OCI-LY7 (cell line): ENCODE measurements around the gene P3H2. TPM values are rescaled to one million over a fixed set of nuclear protein-coding genes. Genes with fewer than 3 reads are reported as not detected.
"Not testable (repeated sequence)": the region's sequence is repeated elsewhere in the genome, so short reads cannot be mapped to it uniquely, and the experiment has no call there.

Experiments
- BruUV-seq: library from RNA; stranded (reverse); fragments of 400-500 nt; replicated peaks from 2 replicates; lab custom pipeline; 2021; lab: Mats Ljungman, UMichigan
- CTCF ChIA-PET: fragments of 300-600 bp; sonication (Branson Sonifier 250); formaldehyde crosslinking; loops from one replicate; lab custom pipeline; 2022; ENCODE audit warnings: antibody characterized with exemption; ENCODE audit not compliant: unreplicated experiment; lab: Charles Lee
- POLR2A ChIA-PET: fragments of 300-600 bp; sonication (Branson Sonifier 250); formaldehyde crosslinking; loops from one replicate; lab custom pipeline; 2022; ENCODE audit warnings: antibody characterized with exemption; lab: Charles Lee
- DNase-seq: peaks from one replicate; pipeline ENCODE4 v3.0.0-alpha.2; 2015; ENCODE audit warnings: low spot score
- H2AFZ ChIP-seq: fragments of 200-600 bp; sonication (generic), shearing (Covaris generic); 2 replicates; pipeline ENCODE4 v1.6.1; 2014; ENCODE audit warnings: mild to moderate bottlenecking, antibody characterized with exemption, low read length, moderate library complexity
- H3K27ac ChIP-seq: fragments of 200-600 bp; sonication (generic); 2 replicates; pipeline ENCODE4 v1.5.1; 2014; ENCODE audit warnings: mixed run types, low read depth, mild to moderate bottlenecking, moderate library complexity, low read length, inconsistent platforms; ENCODE audit not compliant: poor library complexity, severe bottlenecking
- H3K36me3 ChIP-seq: fragments of 200-600 bp; sonication (generic); 2 replicates; pipeline ENCODE4 v1.6.1; 2014; ENCODE audit warnings: mild to moderate bottlenecking, antibody characterized with exemption, low read length, moderate library complexity, mixed read lengths; ENCODE audit not compliant: insufficient read depth
- H3K4me1 ChIP-seq: fragments of 200-600 bp; sonication (generic); 2 replicates; pipeline ENCODE4 v1.5.1; 2014; ENCODE audit warnings: mild to moderate bottlenecking, low read length; ENCODE audit not compliant: insufficient read depth, poor library complexity, severe bottlenecking
- H3K4me2 ChIP-seq: fragments of 200-600 bp; sonication (generic); 2 replicates; pipeline ENCODE4 v1.6.1; 2014; ENCODE audit warnings: mild to moderate bottlenecking, low read length
- H3K4me3 ChIP-seq: fragments of 200-600 bp; sonication (generic); 2 replicates; pipeline ENCODE4 v1.5.1; 2014; ENCODE audit warnings: mild to moderate bottlenecking, low read depth, low read length; ENCODE audit not compliant: poor library complexity, severe bottlenecking
- H3K79me2 ChIP-seq: fragments of 200-600 bp; sonication (generic); 2 replicates; pipeline ENCODE4 v1.6.1; 2016; ENCODE audit warnings: low read depth, mild to moderate bottlenecking, low read length, moderate library complexity, mixed read lengths; ENCODE audit not compliant: insufficient read depth
- H3K9me2 ChIP-seq: fragments of 200-600 bp; sonication (generic); 2 replicates; pipeline ENCODE4 v1.6.1; 2016; ENCODE audit warnings: mild to moderate bottlenecking, low read length, mixed read lengths; ENCODE audit not compliant: insufficient read depth
- H3K9me3 ChIP-seq: fragments of 200-600 bp; sonication (generic); 2 replicates; pipeline ENCODE4 v1.6.1; 2014; ENCODE audit warnings: mild to moderate bottlenecking, mixed run types, low read length, mixed read lengths
- H4K20me1 ChIP-seq: fragments of 200-600 bp; sonication (generic); 2 replicates; pipeline ENCODE4 v1.6.1; 2014; ENCODE audit warnings: mild to moderate bottlenecking, antibody characterized with exemption, low read length, moderate library complexity, mixed read lengths; ENCODE audit not compliant: insufficient read depth
- EZH2phosphoT487 ChIP-seq: fragments of 200-600 bp; sonication (generic); IDR thresholded peaks from 2 replicates; pipeline ENCODE4 v1.6.1; 2018; ENCODE audit warnings: low read depth, borderline replicate concordance, mild to moderate bottlenecking, mixed run types, antibody characterized with exemption, low read length, moderate library complexity, mixed read lengths
- intact Hi-C: fragments of 100-400 bp; cut with micrococcal nuclease; formaldehyde crosslinking; loops from one replicate; pipeline ENCODE4 v1.10.0; 2022; ENCODE audit not compliant: unreplicated experiment
- total RNA-seq, 2 experiments: library from RNA; depleted of rRNA in 1 of 2; stranded (reverse); fragments of >200 nt in 1 of 2; shearing (Covaris generic) in 1 of 2; gene quantifications; 2 replicates each; pipeline ENCODE4 v1.2.3, GENCODE V29; 2014 to 2022
- TF ChIP-seq, protein P1 (sequence below): fragments of 200-600 bp; sonication (generic); conservative IDR thresholded peaks from 2 replicates; pipeline ENCODE4 v1.5.1; 2014; ENCODE audit warnings: mild to moderate bottlenecking, antibody characterized with exemption, low read length, moderate library complexity, mixed read lengths

Gene P3H2
- total RNA-seq, 2 experiments from 2014 or later: not detected

DNA sequence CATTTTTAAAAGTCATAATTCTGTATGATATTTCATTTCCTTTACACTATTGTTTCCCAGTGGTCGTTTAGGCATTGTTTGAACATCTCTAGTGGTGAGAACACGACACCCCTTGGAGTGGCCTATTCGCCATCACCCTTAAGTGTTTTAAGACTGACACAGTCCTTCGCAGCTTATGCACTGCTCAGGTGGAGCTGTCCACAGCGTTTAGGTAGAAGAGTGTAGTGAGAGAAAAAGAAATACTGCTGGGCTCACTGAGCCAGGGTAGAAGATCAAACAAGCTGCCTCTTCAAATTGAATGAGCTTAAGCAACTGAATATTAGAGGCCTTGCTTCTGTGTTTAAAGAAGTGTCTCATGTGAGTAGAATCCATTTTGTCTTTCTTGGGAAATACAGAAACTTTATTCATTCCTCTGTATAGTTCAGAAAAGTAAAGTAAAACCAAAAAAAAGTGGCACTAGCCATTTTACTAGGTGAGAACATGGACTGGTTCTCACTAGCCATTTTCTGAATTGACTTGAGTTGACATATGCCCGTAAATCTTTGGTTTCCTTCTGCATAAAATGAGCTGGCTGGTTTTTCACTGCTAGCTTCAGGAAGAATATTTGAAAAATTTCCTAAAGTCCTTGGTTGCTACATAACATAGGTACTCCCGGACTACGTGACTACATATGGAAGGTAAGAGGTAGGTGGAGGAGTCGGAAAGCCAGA is 155.9 kb downstream of the P3H2 start:
- no peak for DNase-seq
- Histone ChIP-seq H3K4me1 (no peaks in the 10 kb centered on the region), H3K9me3 (no peaks in the 10 kb centered on the region), H2AFZ (no peak overlapping the region), H3K9me2 (no peaks in the 10 kb centered on the region), H3K4me2 (no peak overlapping the region), H3K27ac (no peak overlapping the region), H4K20me1 (no peaks in the 10 kb centered on the region), H3K4me3 (no peak overlapping the region), H3K79me2 (no peaks in the 10 kb centered on the region), H3K36me3 (no peaks in the 10 kb centered on the region)
- CTCF ChIA-PET: no interaction called here
- TF ChIP-seq, protein P1, sequence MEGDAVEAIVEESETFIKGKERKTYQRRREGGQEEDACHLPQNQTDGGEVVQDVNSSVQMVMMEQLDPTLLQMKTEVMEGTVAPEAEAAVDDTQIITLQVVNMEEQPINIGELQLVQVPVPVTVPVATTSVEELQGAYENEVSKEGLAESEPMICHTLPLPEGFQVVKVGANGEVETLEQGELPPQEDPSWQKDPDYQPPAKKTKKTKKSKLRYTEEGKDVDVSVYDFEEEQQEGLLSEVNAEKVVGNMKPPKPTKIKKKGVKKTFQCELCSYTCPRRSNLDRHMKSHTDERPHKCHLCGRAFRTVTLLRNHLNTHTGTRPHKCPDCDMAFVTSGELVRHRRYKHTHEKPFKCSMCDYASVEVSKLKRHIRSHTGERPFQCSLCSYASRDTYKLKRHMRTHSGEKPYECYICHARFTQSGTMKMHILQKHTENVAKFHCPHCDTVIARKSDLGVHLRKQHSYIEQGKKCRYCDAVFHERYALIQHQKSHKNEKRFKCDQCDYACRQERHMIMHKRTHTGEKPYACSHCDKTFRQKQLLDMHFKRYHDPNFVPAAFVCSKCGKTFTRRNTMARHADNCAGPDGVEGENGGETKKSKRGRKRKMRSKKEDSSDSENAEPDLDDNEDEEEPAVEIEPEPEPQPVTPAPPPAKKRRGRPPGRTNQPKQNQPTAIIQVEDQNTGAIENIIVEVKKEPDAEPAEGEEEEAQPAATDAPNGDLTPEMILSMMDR: no peak
- no TSS peak for BruUV-seq
- intact Hi-C loops: loop anchor here (5.0 kb wide), 1 partner anchor 733 kb away; no protein-coding TSS in a partner anchor
- POLR2A ChIA-PET: interaction anchor here (0.6 kb wide), 1 partner anchor 1207 kb away, joined by 3 read pairs; no protein-coding TSS in a partner anchor

DNA sequence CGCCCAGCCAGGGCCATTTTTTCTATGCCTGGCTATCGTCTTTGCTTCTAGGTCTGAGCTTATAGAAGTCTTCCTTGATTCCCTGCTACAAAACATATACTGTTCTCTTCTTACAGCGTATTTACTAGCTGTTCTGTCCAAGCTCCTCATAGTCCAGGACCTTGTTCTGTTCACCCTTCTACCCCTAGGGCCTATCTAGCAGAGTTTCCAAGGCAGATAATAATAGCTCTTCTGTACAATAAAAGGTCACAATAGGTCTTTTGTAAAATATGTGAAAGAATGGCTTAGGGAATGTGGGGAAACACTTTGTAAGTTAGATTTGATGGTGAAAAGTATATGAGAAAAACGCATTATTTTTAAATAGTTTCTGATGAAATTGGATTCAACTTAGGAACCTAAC is 158.2 kb downstream of the P3H2 start:
- H3K9me2 ChIP-seq: no peaks in the 10 kb centered on the region
- no TSS peak for BruUV-seq
- CTCF ChIA-PET: no interaction called here
- H3K4me1 ChIP-seq: no peaks in the 10 kb centered on the region
- no peaks in the 10 kb centered on the region for H4K20me1 ChIP-seq
- no peaks in the 10 kb centered on the region for H3K36me3 ChIP-seq
- H3K4me3 ChIP-seq: no peak overlapping the region
- DNase-seq: no peak
- no peaks in the 10 kb centered on the region for H3K9me3 ChIP-seq
- intact Hi-C loops: loop anchor here (5.0 kb wide), 1 partner anchor 735 kb away; no protein-coding TSS in a partner anchor
- no peak overlapping the region for H2AFZ ChIP-seq
- POLR2A ChIA-PET: interaction anchor here (1.0 to 1.4 kb wide), 2 partner anchors 15 to 245 kb away, joined by 3 read pairs; no protein-coding TSS in a partner anchor
- TF ChIP-seq, protein P1: no peak
- H3K79me2 ChIP-seq: no peaks in the 10 kb centered on the region
- H3K27ac ChIP-seq: no peak overlapping the region
- no peak overlapping the region for H3K4me2 ChIP-seq

DNA sequence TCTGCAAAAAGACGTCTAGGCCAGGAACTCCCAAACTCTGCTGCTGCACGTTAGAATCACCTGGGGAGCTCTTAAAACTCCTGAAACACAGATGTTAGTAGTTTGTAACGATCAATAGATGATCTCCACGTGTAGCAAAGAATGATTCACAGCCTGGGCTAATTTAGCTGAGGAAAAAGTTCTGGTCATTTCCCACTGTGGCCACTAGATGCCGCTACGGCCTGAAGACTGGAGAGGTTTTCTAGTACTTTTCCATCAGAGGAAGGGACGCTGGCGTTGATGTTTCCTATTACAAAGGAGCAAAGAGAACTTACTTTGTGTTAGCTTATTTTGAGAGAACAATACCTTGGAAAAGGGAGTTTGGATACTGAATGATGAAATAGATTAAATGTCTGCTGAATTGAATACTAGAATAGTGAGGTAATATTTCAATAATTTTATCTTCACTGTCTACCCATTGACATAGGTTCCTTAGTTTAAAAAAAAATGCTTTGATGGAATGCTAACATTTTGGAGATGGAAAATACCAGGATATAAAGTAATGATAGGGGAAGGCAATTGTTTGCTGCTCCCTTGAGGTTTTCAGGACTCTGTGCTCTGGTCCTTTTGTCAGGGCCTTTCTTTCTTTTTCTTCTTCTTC is 159.1 kb downstream of the P3H2 start:
- ChIA-PET CTCF (interaction anchor here (0.6 kb wide), 2 partner anchors 93 to 274 kb away, joined by 3 to 4 read pairs; no protein-coding TSS in a partner anchor), POLR2A (interaction anchor here (0.6 to 1.2 kb wide), 5 partner anchors 10 to 703 kb away, joined by 3 read pairs; no protein-coding TSS in a partner anchor)
- Histone ChIP-seq H3K27ac (no peak overlapping the region), H3K4me1 (no peaks in the 10 kb centered on the region), H3K9me3 (no peaks in the 10 kb centered on the region), H4K20me1 (no peaks in the 10 kb centered on the region), H3K79me2 (no peaks in the 10 kb centered on the region), H2AFZ (no peak overlapping the region), H3K9me2 (no peaks in the 10 kb centered on the region), H3K36me3 (no peaks in the 10 kb centered on the region), H3K4me3 (no peak overlapping the region), H3K4me2 (no peak overlapping the region)
- intact Hi-C loops: loop anchor here (2.0 to 5.0 kb wide), 2 partner anchors 241 to 736 kb away; no protein-coding TSS in a partner anchor
- no TSS peak for BruUV-seq
- peak; percentile 60 for DNase-seq
- no peak for TF ChIP-seq EZH2phosphoT487
- TF ChIP-seq, protein P1: peak; percentile 94

DNA sequence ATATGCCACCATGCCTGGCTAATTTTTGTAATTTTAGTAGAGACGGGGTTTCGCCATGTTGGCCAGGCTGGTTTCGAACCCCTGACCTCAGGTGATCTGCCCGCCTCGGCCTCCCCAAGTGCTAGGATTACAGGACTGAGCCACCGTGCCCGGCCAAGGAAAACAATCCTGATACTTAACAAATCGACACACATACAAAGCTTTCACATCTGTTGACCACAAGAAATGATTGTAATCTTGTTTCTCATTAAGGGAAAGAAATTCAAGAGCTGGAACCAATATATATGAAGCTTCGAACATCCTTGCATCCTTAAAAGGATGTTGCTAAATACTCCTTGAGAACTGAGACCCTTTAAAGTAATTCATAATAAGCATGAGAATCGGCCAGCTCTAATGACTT is 159.6 kb downstream of the P3H2 start:
- H3K4me1 ChIP-seq, H3K27ac ChIP-seq, H3K4me2 ChIP-seq, H3K4me3 ChIP-seq, DNase-seq, H2AFZ ChIP-seq, H3K36me3 ChIP-seq, H3K79me2 ChIP-seq, CTCF ChIA-PET, H4K20me1 ChIP-seq, BruUV-seq, H3K9me3 ChIP-seq, H3K9me2 ChIP-seq: not testable (repeated sequence)
- intact Hi-C loops: loop anchor here (2.0 to 5.0 kb wide), 2 partner anchors 242 to 736 kb away; no protein-coding TSS in a partner anchor
- POLR2A ChIA-PET: interaction anchor here (0.7 to 1.2 kb wide), 4 partner anchors 10 to 476 kb away, joined by 3 read pairs; no protein-coding TSS in a partner anchor
